ENCODE measurements around the gene MAP4.
"Not testable (repeated sequence)": the region's sequence is repeated elsewhere in the genome, so short reads cannot be mapped to it uniquely, and the experiment has no call there.

MAP4 gene

DNA sequence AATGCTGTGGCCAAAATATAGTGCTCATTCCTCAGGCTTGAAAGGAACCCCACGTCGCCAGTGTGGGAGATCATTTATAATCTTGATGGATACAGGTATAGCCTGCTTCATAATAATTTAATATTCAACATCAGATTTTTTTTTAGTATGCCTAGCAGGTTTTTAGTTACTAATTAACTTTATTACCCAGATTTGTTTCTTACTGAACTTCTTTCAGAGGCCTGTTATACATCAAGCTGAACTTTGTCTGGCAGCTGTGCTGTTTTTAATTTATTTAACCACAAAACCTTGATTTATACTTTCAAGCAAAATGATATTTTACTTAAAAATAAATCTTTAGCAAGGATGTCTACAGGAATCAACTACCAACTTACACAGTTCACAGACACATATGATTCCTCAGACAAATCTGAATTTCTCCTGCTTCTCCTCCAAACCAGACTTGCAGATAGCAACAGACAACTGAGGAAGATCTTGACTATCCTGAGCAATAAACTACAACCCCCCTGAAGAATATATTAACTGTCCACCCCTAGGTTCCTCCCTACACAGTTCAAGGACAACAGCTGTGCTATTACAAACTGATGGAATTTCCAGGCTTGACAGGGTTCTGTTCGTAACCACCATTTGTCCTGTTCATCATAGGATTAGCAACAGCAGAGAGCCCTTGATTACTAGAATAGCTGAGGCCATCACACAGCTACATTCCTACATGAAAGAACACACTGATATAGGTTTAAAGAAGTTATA, 610 bp downstream of the MAP4 start:
- DNase-seq (ENCODE audit: low spot score) = no peak
- in situ Hi-C loops (cut with MboI; ENCODE audit: low pct_unique_long_range_greater_than_20kb, low sequenced_read_pairs, unreplicated experiment) = no loop called here
- TF ChIP-seq, protein P1, sequence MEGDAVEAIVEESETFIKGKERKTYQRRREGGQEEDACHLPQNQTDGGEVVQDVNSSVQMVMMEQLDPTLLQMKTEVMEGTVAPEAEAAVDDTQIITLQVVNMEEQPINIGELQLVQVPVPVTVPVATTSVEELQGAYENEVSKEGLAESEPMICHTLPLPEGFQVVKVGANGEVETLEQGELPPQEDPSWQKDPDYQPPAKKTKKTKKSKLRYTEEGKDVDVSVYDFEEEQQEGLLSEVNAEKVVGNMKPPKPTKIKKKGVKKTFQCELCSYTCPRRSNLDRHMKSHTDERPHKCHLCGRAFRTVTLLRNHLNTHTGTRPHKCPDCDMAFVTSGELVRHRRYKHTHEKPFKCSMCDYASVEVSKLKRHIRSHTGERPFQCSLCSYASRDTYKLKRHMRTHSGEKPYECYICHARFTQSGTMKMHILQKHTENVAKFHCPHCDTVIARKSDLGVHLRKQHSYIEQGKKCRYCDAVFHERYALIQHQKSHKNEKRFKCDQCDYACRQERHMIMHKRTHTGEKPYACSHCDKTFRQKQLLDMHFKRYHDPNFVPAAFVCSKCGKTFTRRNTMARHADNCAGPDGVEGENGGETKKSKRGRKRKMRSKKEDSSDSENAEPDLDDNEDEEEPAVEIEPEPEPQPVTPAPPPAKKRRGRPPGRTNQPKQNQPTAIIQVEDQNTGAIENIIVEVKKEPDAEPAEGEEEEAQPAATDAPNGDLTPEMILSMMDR (IDR thresholded peaks at IDR 0.05; ENCODE audit: extremely low read depth, insufficient read depth, missing control alignments) = no peak

DNA sequence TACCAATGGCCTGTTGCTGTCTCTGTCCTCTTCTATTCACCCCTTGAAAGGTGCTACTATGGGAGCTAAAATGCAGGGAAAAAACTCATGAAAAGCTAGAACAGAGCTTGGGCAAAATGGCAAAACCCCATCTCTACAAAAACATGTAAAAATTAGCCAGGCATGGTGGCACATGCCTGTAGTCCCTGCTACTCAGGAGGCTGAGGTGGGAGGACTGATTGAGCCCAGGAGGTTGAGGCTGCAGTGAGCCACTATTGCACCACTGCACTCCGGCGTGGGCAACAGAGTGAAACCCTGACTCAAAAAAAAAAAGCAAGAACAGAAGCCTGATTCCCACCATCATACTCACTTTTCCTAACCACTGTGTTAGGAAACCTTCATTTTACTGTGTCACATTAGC, 1.9 kb downstream of the MAP4 start:
- in situ Hi-C loops (cut with MboI; ENCODE audit: low pct_unique_long_range_greater_than_20kb, low sequenced_read_pairs, unreplicated experiment) = no loop called here
- TF ChIP-seq, protein P1 (IDR thresholded peaks at IDR 0.05; ENCODE audit: extremely low read depth, insufficient read depth, missing control alignments) = no peak
- no peak for DNase-seq (ENCODE audit: low spot score)

DNA sequence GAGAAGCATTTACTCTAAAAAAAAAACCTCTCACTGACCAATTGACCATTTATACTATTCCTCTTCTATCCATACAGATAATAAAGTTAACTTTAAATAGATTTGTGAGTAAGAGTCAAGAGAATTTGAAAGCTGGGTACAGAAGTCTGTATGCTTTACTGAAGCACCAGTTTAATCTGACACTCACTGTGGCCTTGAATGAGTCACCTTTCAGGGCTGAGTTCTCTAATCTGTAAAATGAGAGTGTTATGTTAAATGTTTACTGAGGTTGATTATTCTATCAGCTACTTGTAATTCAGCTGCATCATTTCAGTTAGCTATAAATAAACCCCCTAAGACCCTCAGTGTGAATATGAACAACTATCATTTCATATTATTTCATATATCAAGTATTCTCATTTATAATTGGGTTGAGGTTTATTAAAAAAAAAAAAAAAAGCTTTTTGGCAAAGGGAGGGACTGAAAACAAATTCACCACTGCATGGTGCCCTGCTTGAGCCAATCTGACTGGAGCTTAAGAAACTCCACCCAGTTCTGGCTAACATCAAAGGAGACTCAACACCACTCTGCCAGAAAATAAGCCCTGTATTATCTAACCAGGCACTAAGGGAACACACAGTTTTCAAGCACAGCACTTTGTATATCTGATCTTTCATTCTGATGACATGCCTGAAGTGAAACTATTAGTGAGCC, 2.8 kb downstream of the MAP4 start:
- in situ Hi-C loops (cut with MboI; ENCODE audit: low pct_unique_long_range_greater_than_20kb, low sequenced_read_pairs, unreplicated experiment) = no loop called here
- no peak for DNase-seq (ENCODE audit: low spot score)

DNA sequence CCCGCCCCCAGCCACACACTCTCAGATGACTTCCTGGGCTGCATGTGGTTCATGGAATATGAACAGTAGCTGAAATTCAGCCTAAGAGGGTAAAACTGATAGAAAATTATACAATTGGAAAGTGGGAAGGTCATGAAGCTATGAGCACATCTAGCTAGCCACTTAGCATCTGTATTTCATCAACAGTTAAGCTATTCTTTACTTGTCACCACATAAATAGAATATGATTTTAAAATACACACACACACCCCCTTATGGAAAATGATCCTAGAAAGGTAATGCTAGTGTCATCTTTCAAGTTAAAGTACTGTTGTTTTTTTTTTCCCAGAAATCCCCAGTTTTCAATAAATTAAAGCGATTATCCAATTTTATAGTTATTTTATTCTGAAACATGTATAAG, 3.6 kb downstream of the MAP4 start:
- TF ChIP-seq, protein P1 (IDR thresholded peaks at IDR 0.05; ENCODE audit: extremely low read depth, insufficient read depth, missing control alignments) = no peak
- in situ Hi-C loops (cut with MboI; ENCODE audit: low pct_unique_long_range_greater_than_20kb, low sequenced_read_pairs, unreplicated experiment) = no loop called here
- DNase-seq (ENCODE audit: low spot score) = no peak

More for the DNA sequence above, 2.8 kb downstream of the MAP4 start:
- TF ChIP-seq, protein P1 (IDR thresholded peaks at IDR 0.05; ENCODE audit: extremely low read depth, insufficient read depth, missing control alignments) = no peak

DNA sequence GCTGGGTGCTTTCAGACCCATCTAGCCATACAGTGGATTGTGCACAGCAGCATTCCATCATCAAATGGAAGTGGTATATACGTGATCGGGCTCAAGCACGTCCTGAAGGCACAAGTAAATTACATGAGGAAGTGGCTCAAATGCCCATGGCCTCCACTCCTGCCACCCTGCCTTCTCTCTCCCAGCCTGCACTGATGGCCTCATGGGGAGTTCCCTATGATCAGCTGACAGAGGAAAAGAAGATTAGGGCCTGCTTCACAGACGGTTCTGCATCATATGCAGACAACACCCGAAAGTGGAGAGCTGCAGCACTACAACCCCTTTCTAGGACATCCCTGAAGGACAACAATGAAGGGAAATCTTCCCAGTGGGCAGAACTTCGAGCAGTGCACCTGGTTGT, 8.2 kb downstream of the MAP4 start:
- DNase-seq (ENCODE audit: low spot score); in situ Hi-C loops (cut with MboI; ENCODE audit: low pct_unique_long_range_greater_than_20kb, low sequenced_read_pairs, unreplicated experiment): not testable (repeated sequence)

DNA sequence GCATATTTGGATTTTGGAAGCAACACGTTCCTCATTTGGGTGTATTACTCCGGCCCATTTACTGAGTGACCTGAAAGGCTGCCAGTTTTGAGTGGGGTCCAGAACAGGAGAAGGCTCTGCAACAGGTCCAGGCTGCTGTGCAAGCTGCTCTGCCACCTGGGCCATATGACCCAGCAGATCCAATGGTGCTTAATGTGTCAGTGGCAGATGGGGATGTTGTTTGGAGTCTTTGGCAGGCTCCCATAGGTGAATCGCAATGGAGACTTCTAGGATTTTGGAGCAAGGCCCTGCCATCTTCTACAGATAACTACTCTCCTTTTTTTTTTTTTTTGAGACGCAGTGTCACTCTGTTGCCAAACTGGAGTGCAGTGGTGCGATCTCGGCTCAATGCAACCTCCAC, 8.9 kb downstream of the MAP4 start:
- DNase-seq (ENCODE audit: low spot score); in situ Hi-C loops (cut with MboI; ENCODE audit: low pct_unique_long_range_greater_than_20kb, low sequenced_read_pairs, unreplicated experiment): not testable (repeated sequence)

DNA sequence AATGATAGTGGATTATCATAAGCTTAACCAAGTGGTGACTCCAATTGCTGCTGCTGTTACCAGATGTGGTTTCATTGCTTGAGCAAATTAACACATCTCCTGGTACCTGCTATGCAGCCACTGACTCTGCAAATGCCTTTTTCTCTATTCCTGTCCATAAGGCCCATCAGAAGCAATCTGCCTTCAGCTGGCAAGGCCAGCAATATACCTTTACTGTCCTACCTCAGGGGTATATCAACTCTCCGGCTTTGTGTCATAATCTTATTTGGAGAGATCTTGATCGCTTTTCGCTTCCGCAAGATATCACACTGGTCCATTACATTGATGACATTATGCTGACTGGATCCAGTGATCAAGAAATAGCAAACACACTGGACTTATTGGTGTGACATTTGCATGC, 9.4 kb downstream of the MAP4 start:
- in situ Hi-C loops (cut with MboI; ENCODE audit: low pct_unique_long_range_greater_than_20kb, low sequenced_read_pairs, unreplicated experiment) = not testable (repeated sequence)

DNA sequence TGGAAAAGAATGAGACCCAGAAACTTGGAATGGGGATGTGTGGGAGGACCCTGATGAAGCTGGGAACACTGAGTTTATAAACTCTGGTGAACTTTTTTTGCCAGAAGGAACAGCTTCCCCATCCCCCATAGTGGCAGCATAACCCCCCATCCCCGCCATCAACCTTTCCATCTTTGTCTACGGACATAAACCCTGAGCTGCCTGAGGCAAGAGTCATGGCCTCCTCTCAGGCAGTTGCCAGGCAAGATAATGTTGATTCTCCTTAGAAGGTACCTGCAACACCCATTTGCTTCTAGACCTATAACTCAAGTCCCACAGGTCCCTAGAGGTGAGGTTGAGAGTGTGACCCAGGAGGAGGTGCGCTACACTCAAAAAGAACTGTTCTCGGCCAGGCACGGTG, 11.5 kb downstream of the MAP4 start:
- DNase-seq (ENCODE audit: low spot score) = no peak
- TF ChIP-seq, protein P1 (IDR thresholded peaks at IDR 0.05; ENCODE audit: extremely low read depth, insufficient read depth, missing control alignments) = no peak
- in situ Hi-C loops (cut with MboI; ENCODE audit: low pct_unique_long_range_greater_than_20kb, low sequenced_read_pairs, unreplicated experiment) = no loop called here

More for the DNA sequence above, 9.4 kb downstream of the MAP4 start:
- not testable (repeated sequence) for DNase-seq (ENCODE audit: low spot score)
